Gastroesophageal sphincter (tissue), 3 donors: ENCODE measurements around the gene DMGDH.

Source experiments
- CTCF ChIP-seq, 4 experiments: fragments of 200-600 bp in 2 of 4; fragments of 450-650 bp in 2 of 4; sonication (generic) in 1 of 4; IDR thresholded peaks; one replicate each; pipeline ENCODE4 v1.5.1; 2017 to 2019; ENCODE audit warnings: antibody characterized with exemption in 4 of 4, mild to moderate bottlenecking in 2 of 4, moderate library complexity in 2 of 4
- EP300 ChIP-seq: sonication (generic); formaldehyde crosslinking; IDR thresholded peaks from one replicate; pipeline ENCODE4 v1.6.1; 2017; ENCODE audit warnings: antibody characterized with exemption, mild to moderate bottlenecking
- POLR2A ChIP-seq, 2 donors: fragments of 450-650 bp; IDR thresholded peaks; one replicate each; pipeline ENCODE4 v1.6.1; 2017; ENCODE audit warnings: antibody characterized with exemption in 2 of 2, mild to moderate bottlenecking in 2 of 2, moderate library complexity in 1 of 2
- POLR2AphosphoS5 ChIP-seq: sonication (generic); formaldehyde crosslinking; IDR thresholded peaks from one replicate; pipeline ENCODE4 v1.6.1; 2017; ENCODE audit warnings: antibody characterized with exemption

- TF ChIP-seq EP300 (no peak), CTCF (IDR thresholded peaks at IDR 0.05) (no peak), POLR2AphosphoS5 (no peak), POLR2A (IDR thresholded peaks at IDR 0.05) (no peak)
Measured at GRCh38 chr5:79005936-79006631, 63.4 kb downstream of the DMGDH start.
